Mesenchymal stem cell (in vitro differentiated cells and primary cell): ENCODE results near the gene SLC35F1.

Source experiments
- DNase-seq: peaks from one replicate; pipeline ENCODE4 v3.0.0-alpha.2; 2013
- H2AFZ ChIP-seq: one replicate; pipeline ENCODE4 v1.6.1; 2013; ENCODE audit warnings: low read depth, mild to moderate bottlenecking, control low read depth, inconsistent platforms, low read length, moderate library complexity
- H2AK5ac ChIP-seq: 2 replicates; pipeline ENCODE4 v1.6.1; 2013; ENCODE audit warnings: low read length, moderate library complexity, mild to moderate bottlenecking, inconsistent platforms; ENCODE audit not compliant: severe bottlenecking
- H2BK120ac ChIP-seq: one replicate; pipeline ENCODE4 v1.6.1; 2013; ENCODE audit warnings: low read depth, mild to moderate bottlenecking, inconsistent platforms, low read length, moderate library complexity
- H2BK12ac ChIP-seq, 2 experiments: one replicate each; pipeline ENCODE4 v1.6.1; 2013; ENCODE audit warnings: inconsistent platforms in 2 of 2, low read length in 2 of 2, mild to moderate bottlenecking in 2 of 2, moderate library complexity in 2 of 2, control low read depth in 1 of 2
- H2BK15ac ChIP-seq: one replicate; pipeline ENCODE4 v1.6.1; 2013; ENCODE audit warnings: mild to moderate bottlenecking, low read depth, inconsistent platforms; ENCODE audit not compliant: poor library complexity, severe bottlenecking
- H2BK5ac ChIP-seq: 2 replicates; pipeline ENCODE4 v1.6.1; 2013; ENCODE audit warnings: low read depth, mild to moderate bottlenecking, low read length, control low read depth, inconsistent platforms; ENCODE audit not compliant: poor library complexity, severe bottlenecking
- H3K14ac ChIP-seq, 2 experiments: one replicate each; pipeline ENCODE4 v1.6.1; 2013; ENCODE audit warnings: inconsistent platforms in 2 of 2, low read length in 2 of 2, control low read depth in 1 of 2, mild to moderate bottlenecking in 1 of 2, moderate library complexity in 1 of 2
- H3K18ac ChIP-seq, 2 experiments: one replicate each; pipeline ENCODE4 v1.6.1; 2013; ENCODE audit warnings: inconsistent platforms in 2 of 2, low read length in 2 of 2, control low read depth in 1 of 2, low read depth in 1 of 2, mild to moderate bottlenecking in 1 of 2
- H3K23ac ChIP-seq, 2 experiments: one replicate each; pipeline ENCODE4 v1.6.1; 2013; ENCODE audit warnings: inconsistent platforms in 2 of 2, low read length in 2 of 2, mild to moderate bottlenecking in 2 of 2, moderate library complexity in 2 of 2, control low read depth in 1 of 2
- H3K27ac ChIP-seq: 2 replicates; pipeline ENCODE4 v1.5.1; 2013; ENCODE audit warnings: mild to moderate bottlenecking, moderate library complexity, low read length, control low read depth, inconsistent platforms; ENCODE audit not compliant: poor library complexity, severe bottlenecking
- H3K27me3 ChIP-seq, 2 experiments: 2 replicates each; pipeline versions ENCODE4 v1.6.1 to v1.7.0; 2013; ENCODE audit warnings: low read length in 2 of 2, mild to moderate bottlenecking in 2 of 2, moderate library complexity in 2 of 2, control low read depth in 1 of 2, inconsistent platforms in 1 of 2; ENCODE audit not compliant: control insufficient read depth in 1 of 2, insufficient read depth in 1 of 2
- H3K36me3 ChIP-seq, 2 experiments: 2 replicates each; pipeline versions ENCODE4 v1.6.1 to v1.7.0; 2013; ENCODE audit warnings: low read length in 2 of 2, control low read depth in 1 of 2, inconsistent platforms in 1 of 2, low read depth in 1 of 2, mild to moderate bottlenecking in 1 of 2; ENCODE audit not compliant: insufficient read depth in 2 of 2, control insufficient read depth in 1 of 2
- H3K4ac ChIP-seq, 2 experiments: one replicate each; pipeline ENCODE4 v1.6.1; 2013; ENCODE audit warnings: inconsistent platforms in 2 of 2, low read length in 2 of 2, mild to moderate bottlenecking in 2 of 2, moderate library complexity in 2 of 2, control low read depth in 1 of 2, low read depth in 1 of 2
- H3K4me1 ChIP-seq: 2 replicates; pipeline ENCODE4 v1.6.1; 2013; ENCODE audit warnings: low read depth, low read length, control low read depth; ENCODE audit not compliant: control insufficient read depth, insufficient read depth
- H3K4me2 ChIP-seq: 2 replicates; pipeline ENCODE4 v1.6.1; 2013; ENCODE audit warnings: low read length, mild to moderate bottlenecking, inconsistent platforms; ENCODE audit not compliant: poor library complexity, severe bottlenecking
- H3K4me3 ChIP-seq, 2 experiments: 2 replicates each; pipeline versions ENCODE4 v1.5.1 to v1.7.0; 2013; ENCODE audit warnings: low read length in 2 of 2, mild to moderate bottlenecking in 2 of 2, control low read depth in 1 of 2, low read depth in 1 of 2; ENCODE audit not compliant: insufficient read depth in 1 of 2
- H3K79me1 ChIP-seq: replicated peaks from 2 replicates; pipeline ENCODE4 v1.6.1; 2013; ENCODE audit warnings: mild to moderate bottlenecking, control low read depth, low read length, inconsistent platforms; ENCODE audit not compliant: poor library complexity, severe bottlenecking
- H3K9ac ChIP-seq: 2 replicates; pipeline ENCODE4 v1.7.0; 2013; ENCODE audit warnings: mild to moderate bottlenecking, low read length, moderate library complexity
- H3K9me3 ChIP-seq: 2 replicates; pipeline ENCODE4 v1.7.0; 2013; ENCODE audit warnings: mild to moderate bottlenecking, low read length; ENCODE audit not compliant: control insufficient read depth
- H4K8ac ChIP-seq: one replicate; pipeline ENCODE4 v1.6.1; 2013; ENCODE audit warnings: inconsistent platforms, mild to moderate bottlenecking, low read length, moderate library complexity
- H4K91ac ChIP-seq: one replicate; pipeline ENCODE4 v1.6.1; 2013; ENCODE audit warnings: mild to moderate bottlenecking, low read length, inconsistent platforms
- WGBS: methylation state at CpG from one replicate; pipeline ENCODE4 v1.1.7; 2013; ENCODE audit warnings: mixed read lengths; 5-methylcytosine and 5-hydroxymethylcytosine counted together

Gene SLC35F1

GRCh38 chr6:118200160-118200559, 293.1 kb downstream of the SLC35F1 start:
- no peak overlapping the region for H3K27ac ChIP-seq
- no peak for DNase-seq
- H2BK5ac ChIP-seq: no peak overlapping the region
- no peak overlapping the region for H3K4me2 ChIP-seq
- H3K9ac ChIP-seq: no peak overlapping the region
- H2BK12ac ChIP-seq: no peak overlapping the region
- no peak overlapping the region for H4K91ac ChIP-seq
- H3K9me3 ChIP-seq: no peaks in the 10 kb centered on the region
- no peak overlapping the region for H3K23ac ChIP-seq
- H2AK5ac ChIP-seq: no peak overlapping the region
- no peak overlapping the region for H3K18ac ChIP-seq
- H3K4me1 ChIP-seq: no peaks in the 10 kb centered on the region
- H3K14ac ChIP-seq: no peak overlapping the region
- WGBS: 100% methylated on average over 1 of the region's 1 CpG
- no peaks in the 10 kb centered on the region for H3K36me3 ChIP-seq
- no peak overlapping the region for H3K4ac ChIP-seq
- H2BK15ac ChIP-seq: no peak overlapping the region
- H3K27me3 ChIP-seq: no peaks in the 10 kb centered on the region
- no peak overlapping the region for H2BK120ac ChIP-seq
- no peak overlapping the region for H2AFZ ChIP-seq
- H3K4me3 ChIP-seq: no peak overlapping the region
- no peak overlapping the region for H4K8ac ChIP-seq
- no peaks in the 10 kb centered on the region for H3K79me1 ChIP-seq

DNA sequence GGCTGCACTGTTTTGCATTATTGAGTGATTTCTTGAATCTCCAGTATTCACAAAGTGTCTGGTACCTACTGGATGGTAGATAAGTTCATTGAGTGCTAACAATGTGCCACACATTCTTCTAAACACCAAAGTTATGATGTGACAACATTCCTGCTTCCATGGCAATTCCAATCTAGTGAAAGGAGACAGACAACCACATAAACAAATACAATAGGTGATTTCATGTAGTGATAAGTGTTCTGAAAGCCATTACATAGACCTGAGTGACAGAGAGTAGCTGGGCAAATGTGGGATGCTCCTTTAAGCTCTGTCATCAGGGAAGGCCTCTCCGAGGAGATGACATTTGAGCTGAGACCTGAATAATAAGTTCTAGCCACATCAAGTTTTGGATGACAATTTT, 295.5 kb downstream of the SLC35F1 start:
- Histone ChIP-seq H2BK15ac (no peak overlapping the region), H3K23ac (no peak overlapping the region), H3K4me1 (no peaks in the 10 kb centered on the region), H2BK5ac (no peak overlapping the region), H3K27ac (no peak overlapping the region), H3K14ac (no peak overlapping the region), H3K9ac (no peak overlapping the region), H3K4me3 (no peak overlapping the region), H3K27me3 (no peaks in the 10 kb centered on the region), H4K91ac (no peak overlapping the region), H3K79me1 (no peaks in the 10 kb centered on the region), H4K8ac (no peak overlapping the region), H2BK12ac (no peak overlapping the region), H3K18ac (no peak overlapping the region), H3K36me3 (no peaks in the 10 kb centered on the region), H2AFZ (no peak overlapping the region), H2AK5ac (no peak overlapping the region), H3K9me3 (no peaks in the 10 kb centered on the region), H3K4me2 (no peak overlapping the region), H2BK120ac (no peak overlapping the region), H3K4ac (no peak overlapping the region)
- no peak for DNase-seq
- 78% methylated on average over 1 of the region's 1 CpG for WGBS

- Histone ChIP-seq H3K23ac (no peak overlapping the region), H3K4ac (no peak overlapping the region), H3K79me1 (no peaks in the 10 kb centered on the region), H4K8ac (no peak overlapping the region), H2AFZ (no peak overlapping the region), H4K91ac (no peak overlapping the region), H3K14ac (no peak overlapping the region), H3K36me3 (no peaks in the 10 kb centered on the region), H2BK15ac (no peak overlapping the region), H3K9me3 (no peaks in the 10 kb centered on the region), H3K27ac (no peak overlapping the region), H2BK5ac (no peak overlapping the region), H3K4me3 (no peak overlapping the region), H2BK120ac (no peak overlapping the region), H2BK12ac (no peak overlapping the region), H3K18ac (no peak overlapping the region), H3K27me3 (no peaks in the 10 kb centered on the region), H3K9ac (no peak overlapping the region), H3K4me1 (no peaks in the 10 kb centered on the region), H3K4me2 (no peak overlapping the region), H2AK5ac (no peak overlapping the region)
- no peak for DNase-seq
Observed at GRCh38 chr6:118203545-118203944, 296.5 kb downstream of the SLC35F1 start.

DNA sequence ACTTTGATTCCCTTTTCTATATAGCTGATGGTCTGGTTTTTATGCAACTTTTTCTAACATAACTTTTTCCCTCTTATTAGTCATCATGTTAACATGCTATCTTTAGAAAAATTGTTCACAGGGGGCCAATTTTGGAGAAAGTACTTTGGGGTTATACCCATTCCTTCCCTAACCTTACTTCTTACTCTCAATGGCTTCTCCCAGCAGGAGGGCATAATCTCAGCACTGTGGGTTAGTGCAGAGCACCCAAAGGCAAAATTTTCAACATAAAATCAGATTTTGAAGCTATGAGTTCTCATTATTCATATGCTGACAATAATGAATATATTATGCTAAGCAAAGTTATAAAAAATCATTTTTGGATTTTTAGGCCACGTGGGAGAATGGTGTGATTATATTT, 299.2 kb downstream of the SLC35F1 start:
- Histone ChIP-seq H4K8ac (no peak overlapping the region), H3K36me3 (no peaks in the 10 kb centered on the region), H3K4ac (no peak overlapping the region), H3K4me2 (no peak overlapping the region), H2BK15ac (no peak overlapping the region), H3K79me1 (no peaks in the 10 kb centered on the region), H2AK5ac (no peak overlapping the region), H3K23ac (no peak overlapping the region), H2BK12ac (no peak overlapping the region), H2BK5ac (no peak overlapping the region), H4K91ac (no peak overlapping the region), H3K4me1 (no peaks in the 10 kb centered on the region), H2BK120ac (no peak overlapping the region), H3K9me3 (no peaks in the 10 kb centered on the region), H3K27me3 (no peaks in the 10 kb centered on the region), H3K14ac (no peak overlapping the region), H2AFZ (no peak overlapping the region), H3K27ac (no peak overlapping the region), H3K9ac (no peak overlapping the region), H3K4me3 (no peak overlapping the region), H3K18ac (no peak overlapping the region)
- no CpG with 5 or more reads among the region's 1 CpG for WGBS
- DNase-seq: no peak
